GM12891 (cell line): ENCODE data around the gene RFFL.

Experiments
- POLR2A ChIP-seq: IDR thresholded peaks from 2 replicates; pipeline ENCODE4 v1.6.1; 2011; ENCODE audit warnings: low read depth, low read length, control low read depth
- POLR2AphosphoS5 ChIP-seq: IDR thresholded peaks from 2 replicates; pipeline ENCODE4 v1.6.1; 2011; ENCODE audit warnings: low read depth, low read length, control low read depth
- TAF1 ChIP-seq: IDR thresholded peaks from 2 replicates; pipeline ENCODE4 v1.6.1; 2011; ENCODE audit warnings: low read depth, low read length, control low read depth

GRCh38 chr17:35103271-35103670, 39.8 kb upstream of the RFFL start:
- TF ChIP-seq TAF1 (no peak), POLR2AphosphoS5 (no peak), POLR2A (no peak)
